Coronary artery (tissue), 2 donors: ENCODE data around the gene IL18BP.

ENCODE experiments used
- DNase-seq: peaks from one replicate; pipeline ENCODE4 v3.0.0-alpha.2; 2017; ENCODE audit warnings: low spot score
- H3K27ac ChIP-seq, 2 donors: fragments of 200-600 bp; sonication (generic); one replicate each; pipeline ENCODE4 v1.5.1; 2016 to 2019
- H3K4me3 ChIP-seq: fragments of 200-600 bp; sonication (generic); 2 replicates; pipeline ENCODE4 v1.5.1; 2016; ENCODE audit warnings: mild to moderate bottlenecking, moderate library complexity
- TF ChIP-seq, protein P1 (sequence below): fragments of 200-600 bp; sonication (generic); IDR thresholded peaks from one replicate; pipeline ENCODE4 v1.5.1; 2019; ENCODE audit warnings: antibody characterized with exemption

The IL18BP gene

DNA sequence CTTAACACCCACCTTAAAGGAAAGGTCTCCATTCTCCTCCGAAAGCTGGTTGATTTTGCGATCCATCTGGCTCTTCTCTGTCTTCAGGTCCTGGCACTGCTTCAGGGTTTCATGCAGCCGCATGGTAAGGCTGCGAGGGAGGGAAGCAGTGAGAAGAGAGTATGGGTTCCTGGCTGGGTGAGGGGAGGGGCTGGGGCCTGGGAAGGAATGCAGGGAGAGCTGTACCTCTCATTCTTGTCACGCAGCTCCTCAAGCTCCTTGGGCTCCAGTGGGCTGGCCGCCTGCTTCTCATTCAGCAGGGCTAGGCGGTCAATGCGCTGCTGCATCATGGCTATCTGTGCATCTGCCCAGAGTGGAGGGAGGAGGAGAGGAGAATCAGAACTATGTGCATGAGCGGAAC lies 19.5 kb downstream of the IL18BP start:
- DNase-seq = no peak
- TF ChIP-seq, protein P1, sequence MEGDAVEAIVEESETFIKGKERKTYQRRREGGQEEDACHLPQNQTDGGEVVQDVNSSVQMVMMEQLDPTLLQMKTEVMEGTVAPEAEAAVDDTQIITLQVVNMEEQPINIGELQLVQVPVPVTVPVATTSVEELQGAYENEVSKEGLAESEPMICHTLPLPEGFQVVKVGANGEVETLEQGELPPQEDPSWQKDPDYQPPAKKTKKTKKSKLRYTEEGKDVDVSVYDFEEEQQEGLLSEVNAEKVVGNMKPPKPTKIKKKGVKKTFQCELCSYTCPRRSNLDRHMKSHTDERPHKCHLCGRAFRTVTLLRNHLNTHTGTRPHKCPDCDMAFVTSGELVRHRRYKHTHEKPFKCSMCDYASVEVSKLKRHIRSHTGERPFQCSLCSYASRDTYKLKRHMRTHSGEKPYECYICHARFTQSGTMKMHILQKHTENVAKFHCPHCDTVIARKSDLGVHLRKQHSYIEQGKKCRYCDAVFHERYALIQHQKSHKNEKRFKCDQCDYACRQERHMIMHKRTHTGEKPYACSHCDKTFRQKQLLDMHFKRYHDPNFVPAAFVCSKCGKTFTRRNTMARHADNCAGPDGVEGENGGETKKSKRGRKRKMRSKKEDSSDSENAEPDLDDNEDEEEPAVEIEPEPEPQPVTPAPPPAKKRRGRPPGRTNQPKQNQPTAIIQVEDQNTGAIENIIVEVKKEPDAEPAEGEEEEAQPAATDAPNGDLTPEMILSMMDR = no peak
- H3K4me3 ChIP-seq = no peak overlapping the region
- no peak overlapping the region for H3K27ac ChIP-seq

GRCh38 chr11:72023335-72023734 lies 24.6 kb downstream of the IL18BP start:
- no peak for DNase-seq
- Histone ChIP-seq H3K4me3 (no peak overlapping the region), H3K27ac (no peak overlapping the region)
- TF ChIP-seq, protein P1 = no peak

- no peak for DNase-seq
- no peak overlapping the region for H3K27ac ChIP-seq
Measured at GRCh38 chr11:72024069-72024754, 25.5 kb downstream of the IL18BP start.

DNA sequence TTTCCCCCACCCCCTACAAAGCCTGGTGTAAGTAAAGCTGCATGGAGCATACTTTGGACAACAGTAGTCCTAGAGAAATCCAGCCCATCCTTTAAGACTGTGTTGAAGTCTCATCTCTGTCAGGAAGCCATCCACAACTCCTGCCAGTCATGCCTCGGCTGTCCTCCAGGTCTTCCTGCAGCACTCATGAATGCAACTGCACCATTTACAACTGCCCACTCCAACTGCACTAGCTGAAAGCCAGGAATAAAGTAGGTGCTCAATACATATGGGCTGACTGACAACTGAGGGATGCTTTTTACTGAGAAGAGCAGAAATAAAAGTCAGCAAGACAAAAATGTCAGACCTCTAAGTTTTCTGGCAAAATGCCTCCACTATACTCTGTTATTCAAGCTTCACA lies 27.4 kb downstream of the IL18BP start:
- TF ChIP-seq, protein P1 = no peak
- peak overlapping the region; percentile 12 to 22 for H3K27ac ChIP-seq
- no peak for DNase-seq
- H3K4me3 ChIP-seq = no peak overlapping the region

More at GRCh38 chr11:72024069-72024754, 25.5 kb downstream of the IL18BP start:
- H3K4me3 ChIP-seq = no peak overlapping the region
- TF ChIP-seq, protein P1 = no peak

- Histone ChIP-seq H3K4me3 (no peak overlapping the region), H3K27ac (no peak overlapping the region)
- DNase-seq = no peak
- TF ChIP-seq, protein P1 = no peak
Measured at GRCh38 chr11:72030472-72031045, 31.9 kb downstream of the IL18BP start.

DNA sequence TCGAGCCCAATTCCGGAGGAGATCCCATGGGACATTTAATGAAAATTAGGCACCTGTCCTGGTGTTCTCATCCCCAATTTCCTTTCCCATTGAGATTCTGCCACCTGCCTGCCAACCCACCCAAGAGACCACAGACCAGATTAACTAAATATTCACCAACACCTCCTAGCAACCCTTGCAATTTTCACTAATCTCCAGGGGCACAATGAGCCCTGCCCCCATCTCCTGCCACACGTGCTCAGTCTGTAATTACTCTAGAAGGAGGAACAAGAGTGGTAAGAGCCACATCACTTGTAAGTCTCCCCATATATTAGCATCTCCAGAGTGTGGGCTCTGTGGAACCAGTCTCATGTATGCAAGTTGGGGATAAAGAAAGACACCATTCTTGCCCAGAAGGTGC lies 38.0 kb downstream of the IL18BP start:
- Histone ChIP-seq H3K4me3 (peak overlapping the region; percentile 22), H3K27ac (peak overlapping the region in 1 of 2 donors; percentile 49)
- no peak for DNase-seq
- TF ChIP-seq, protein P1 = no peak
